ENCODE data around the gene AMOTL1.

AMOTL1 gene

GRCh38 chr11:94762208-94762607 lies 5.9 kb upstream of the AMOTL1 start:
- TF ChIP-seq ARNT (IDR thresholded peaks at IDR 0.05) (no peak), FOXA1 (IDR thresholded peaks at IDR 0.05) (no peak), SUZ12 (IDR thresholded peaks at IDR 0.05) (no peak), PKNOX1 (IDR thresholded peaks at IDR 0.05) (no peak), CTBP1 (IDR thresholded peaks at IDR 0.05; ENCODE audit: borderline replicate concordance) (no peak), BHLHE40 (IDR thresholded peaks at IDR 0.05; ENCODE audit: borderline replicate concordance) (no peak), TARDBP (IDR thresholded peaks at IDR 0.05) (no peak), L3MBTL2 (conservative IDR thresholded peaks at IDR 0.05) (no peak), NFRKB (IDR thresholded peaks at IDR 0.05) (no peak), HDGF (IDR thresholded peaks at IDR 0.05; ENCODE audit: borderline replicate concordance) (no peak), FOXK2 (IDR thresholded peaks at IDR 0.05) (no peak), ZNF384 (IDR thresholded peaks at IDR 0.05) (no peak), SP1 (IDR thresholded peaks at IDR 0.05) (no peak), ELF4 (IDR thresholded peaks at IDR 0.05) (no peak)
- no peak for DNase-seq (ENCODE audit: extremely low spot score)
- POLR2A ChIA-PET = no interaction called here
- CTCF ChIA-PET = interaction anchor here (0.6 to 1.0 kb wide), 3 partner anchors 124 to 135 kb away, joined by 3 read pairs; no protein-coding TSS in a partner anchor

- DNase-seq (ENCODE audit: extremely low spot score) = no peak
- TF ChIP-seq SP1 (IDR thresholded peaks at IDR 0.05) = no peak
- no peak for TF ChIP-seq CTBP1 (IDR thresholded peaks at IDR 0.05; ENCODE audit: borderline replicate concordance)
- ChIA-PET CTCF (no interaction called here), POLR2A (no interaction called here)
Measured at GRCh38 chr11:94762995-94763394, 5.2 kb upstream of the AMOTL1 start.

GRCh38 chr11:94766713-94767206 lies 1.4 kb upstream of the AMOTL1 start:
- TF ChIP-seq NFRKB (IDR thresholded peaks at IDR 0.05) (no peak), FOXA1 (IDR thresholded peaks at IDR 0.05) (no peak), BHLHE40 (IDR thresholded peaks at IDR 0.05; ENCODE audit: borderline replicate concordance) (no peak), PKNOX1 (IDR thresholded peaks at IDR 0.05) (no peak)
- ChIA-PET POLR2A (no interaction called here), CTCF (interaction anchor here (0.7 to 0.9 kb wide), 2 partner anchors 23 to 25 kb away, joined by 3 to 4 read pairs; no protein-coding TSS in a partner anchor)
- no peak for DNase-seq (ENCODE audit: extremely low spot score)

- ChIA-PET CTCF (interaction anchor here (0.7 to 1.0 kb wide), 3 partner anchors 19 to 144 kb away, joined by 3 to 6 read pairs (median 5); no protein-coding TSS in a partner anchor), POLR2A (interaction anchor here (1.1 kb wide), 2 partner anchors 21 to 62 kb away, joined by 3 read pairs; no protein-coding TSS in a partner anchor)
- DNase-seq (ENCODE audit: extremely low spot score) = no peak
- TF ChIP-seq TARDBP (IDR thresholded peaks at IDR 0.05) (no peak), LEF1 (IDR thresholded peaks at IDR 0.05; ENCODE audit: borderline replicate concordance) (no peak), FOXA1 (IDR thresholded peaks at IDR 0.05) (no peak), L3MBTL2 (conservative IDR thresholded peaks at IDR 0.05) (no peak), CTBP1 (IDR thresholded peaks at IDR 0.05; ENCODE audit: borderline replicate concordance) (no peak), BHLHE40 (IDR thresholded peaks at IDR 0.05; ENCODE audit: borderline replicate concordance) (no peak), SP1 (IDR thresholded peaks at IDR 0.05) (no peak), FOXM1 (IDR thresholded peaks at IDR 0.05; ENCODE audit: borderline replicate concordance) (no peak), NFRKB (IDR thresholded peaks at IDR 0.05) (no peak), ZNF384 (IDR thresholded peaks at IDR 0.05) (no peak), FOXK2 (IDR thresholded peaks at IDR 0.05) (no peak), ARNT (IDR thresholded peaks at IDR 0.05) (no peak), HDGF (IDR thresholded peaks at IDR 0.05; ENCODE audit: borderline replicate concordance) (no peak), PKNOX1 (IDR thresholded peaks at IDR 0.05) (no peak), ELF4 (IDR thresholded peaks at IDR 0.05) (no peak), SUZ12 (IDR thresholded peaks at IDR 0.05) (no peak)
Measured at GRCh38 chr11:94767291-94767690, 865 bp upstream of the AMOTL1 start.

GRCh38 chr11:94768602-94769541 lies 716 bp downstream of the AMOTL1 start:
- ChIA-PET POLR2A (interaction anchor here (0.8 to 1.1 kb wide), 4 partner anchors 27 to 138 kb away, joined by 3 to 7 read pairs (median 3); no protein-coding TSS in a partner anchor), CTCF (interaction anchor here (0.6 kb wide), 2 partner anchors 24 to 31 kb away, joined by 3 to 4 read pairs; no protein-coding TSS in a partner anchor)
- no peak for DNase-seq (ENCODE audit: extremely low spot score)
- no peak for TF ChIP-seq BHLHE40 (IDR thresholded peaks at IDR 0.05; ENCODE audit: borderline replicate concordance)
- no peak; the same call in 1 of the 2 replicates for TF ChIP-seq L3MBTL2 (conservative IDR thresholded peaks at IDR 0.05)
- TF ChIP-seq NFRKB (IDR thresholded peaks at IDR 0.05) = no peak
- TF ChIP-seq CTBP1 (IDR thresholded peaks at IDR 0.05; ENCODE audit: borderline replicate concordance) = no peak
- TF ChIP-seq HDGF (IDR thresholded peaks at IDR 0.05; ENCODE audit: borderline replicate concordance) = no peak
- no peak for TF ChIP-seq FOXA1 (IDR thresholded peaks at IDR 0.05)
- TF ChIP-seq TARDBP (IDR thresholded peaks at IDR 0.05) = no peak
- TF ChIP-seq FOXK2 (IDR thresholded peaks at IDR 0.05) = no peak
- TF ChIP-seq FOXM1 (IDR thresholded peaks at IDR 0.05; ENCODE audit: borderline replicate concordance) = no peak
- TF ChIP-seq SUZ12 (IDR thresholded peaks at IDR 0.05) = no peak
- TF ChIP-seq SP1 (IDR thresholded peaks at IDR 0.05) = no peak
- no peak for TF ChIP-seq PKNOX1 (IDR thresholded peaks at IDR 0.05)
- no peak for TF ChIP-seq LEF1 (IDR thresholded peaks at IDR 0.05; ENCODE audit: borderline replicate concordance)
- TF ChIP-seq ELF4 (IDR thresholded peaks at IDR 0.05) = no peak
- no peak for TF ChIP-seq ARNT (IDR thresholded peaks at IDR 0.05)
- no peak for TF ChIP-seq ZNF384 (IDR thresholded peaks at IDR 0.05)
